Measurements from ENCODE around the gene FBXL16. TPM values are rescaled to one million over a fixed set of nuclear protein-coding genes. Genes with fewer than 3 reads are reported as not detected.

FBXL16 gene
- total and polyA plus RNA-seq, 2 of the 13 experiments (the other 11 are each of a cell fraction or from before 2014, with no cell fraction given), result 0.22 to 2.0 TPM

GRCh38 chr16:715477-716199, 10.0 kb upstream of the FBXL16 start (continued):
- TF ChIP-seq ZBTB2 (CRISPR knock-in tag; IDR thresholded peaks at IDR 0.05; ENCODE audit: low read depth) (no peak), ZNF367 (CRISPR knock-in tag; IDR thresholded peaks at IDR 0.05; ENCODE audit: borderline replicate concordance) (no peak), ZFX (CRISPR knock-in tag; IDR thresholded peaks at IDR 0.05; ENCODE audit: low read depth) (peak; percentile 59; the same call in 1 of the 2 replicates), ZNF547 (CRISPR knock-in tag; IDR thresholded peaks at IDR 0.05) (no peak), SKIL (CRISPR knock-in tag; IDR thresholded peaks at IDR 0.05; ENCODE audit: borderline replicate concordance) (no peak), ZNF761 (CRISPR knock-in tag; conservative IDR thresholded peaks at IDR 0.05) (no peak), CEBPG (CRISPR knock-in tag; IDR thresholded peaks at IDR 0.05) (no peak), ZFP90 (CRISPR knock-in tag; IDR thresholded peaks at IDR 0.05; ENCODE audit: borderline replicate concordance) (no peak), ZNF143 (CRISPR knock-in tag; IDR thresholded peaks at IDR 0.05) (no peak), KAT7 (CRISPR knock-in tag; IDR thresholded peaks at IDR 0.05; ENCODE audit: borderline replicate concordance) (no peak), EEA1 (CRISPR knock-in tag; IDR thresholded peaks at IDR 0.05; ENCODE audit: borderline replicate concordance) (no peak), MYC (CRISPR knock-in tag; IDR thresholded peaks at IDR 0.05; ENCODE audit: borderline replicate concordance) (0 out of 2 replicates have a peak, but pooled peaks have one; percentile 12), ZNF562 (CRISPR knock-in tag; IDR thresholded peaks at IDR 0.05; ENCODE audit: borderline replicate concordance) (no peak), IKZF1 (IDR thresholded peaks at IDR 0.05) (no peak), HNF4A (CRISPR knock-in tag; IDR thresholded peaks at IDR 0.05) (no peak), U2AF2 (IDR thresholded peaks at IDR 0.05; ENCODE audit: low read depth, low read length) (no peak), ZNF318 (CRISPR knock-in tag; IDR thresholded peaks at IDR 0.05) (no peak)
